Neutrophil (primary cell): Measurements from ENCODE around the gene TMEM59.
"Not testable (repeated sequence)": the region's sequence is repeated elsewhere in the genome, so short reads cannot be mapped to it uniquely, and the experiment has no call there.

Source experiments
- H3K27ac ChIP-seq: fragments of 200-600 bp; sonication (generic); 2 replicates; pipeline ENCODE4 v1.5.1; 2016; ENCODE audit warnings: mild to moderate bottlenecking, moderate library complexity
- H3K27me3 ChIP-seq: fragments of 200-600 bp; sonication (generic); 2 replicates; pipeline ENCODE4 v1.6.0; 2016; ENCODE audit warnings: mild to moderate bottlenecking
- H3K36me3 ChIP-seq: fragments of 200-600 bp; sonication (generic); 2 replicates; pipeline ENCODE4 v1.5.1; 2017
- H3K4me1 ChIP-seq, 2 experiments: fragments of 200-600 bp in 1 of 2; sonication (generic) in 1 of 2; 1 replicate in 1 of 2; 2 replicates in 1 of 2; pipeline versions ENCODE4 v1.5.1 to v1.6.1; 2013 to 2016; ENCODE audit warnings: low read depth in 1 of 2, low read length in 1 of 2, mild to moderate bottlenecking in 1 of 2, moderate library complexity in 1 of 2; ENCODE audit not compliant: control insufficient read depth in 1 of 2, insufficient read depth in 1 of 2
- H3K4me3 ChIP-seq, 2 experiments: fragments of 200-600 bp in 1 of 2; sonication (generic) in 1 of 2; 1 replicate in 1 of 2; 2 replicates in 1 of 2; pipeline ENCODE4 v1.5.1; 2013 to 2016; ENCODE audit warnings: low read depth in 1 of 2, low read length in 1 of 2, mild to moderate bottlenecking in 1 of 2, moderate library complexity in 1 of 2
- H3K9me3 ChIP-seq: fragments of 200-600 bp; sonication (generic); 2 replicates; pipeline ENCODE4 v1.5.1; 2016
- CTCF ChIP-seq: fragments of 200-600 bp; sonication (generic); IDR thresholded peaks from 2 replicates; pipeline ENCODE4 v1.5.1; 2016; ENCODE audit warnings: antibody characterized with exemption

The TMEM59 gene

DNA sequence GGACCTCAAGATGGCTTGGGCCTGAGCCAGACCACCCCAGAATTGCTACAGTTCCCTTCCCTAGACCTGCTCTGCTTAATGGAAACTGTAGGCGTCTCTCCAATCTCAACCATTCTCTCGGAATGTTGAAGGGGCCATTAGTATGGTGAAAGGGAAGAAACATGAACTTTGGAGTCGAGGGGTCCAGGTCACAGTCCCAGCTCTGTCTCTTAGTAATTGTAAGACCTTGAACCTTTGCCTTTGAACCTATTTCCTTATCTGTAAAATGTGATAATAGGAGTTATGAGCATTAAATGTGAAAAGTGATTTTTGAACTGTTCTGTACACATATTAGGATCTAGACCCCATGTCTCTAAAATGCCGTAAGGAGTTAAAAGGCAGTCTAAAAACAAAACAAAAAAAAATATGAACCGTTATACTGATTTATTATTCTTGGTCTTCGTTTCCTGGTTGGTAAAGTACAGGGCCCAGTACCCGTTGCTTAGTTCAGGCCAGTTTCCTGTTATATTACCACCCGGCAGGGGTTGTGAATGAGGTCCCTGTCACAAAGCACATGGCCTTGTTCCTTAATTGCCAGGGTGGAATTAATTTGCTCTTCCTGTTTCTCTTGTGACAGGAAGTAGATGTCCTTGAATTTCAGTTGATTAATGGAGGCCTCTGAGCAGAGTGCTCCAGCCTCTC is 42.7 kb upstream of the TMEM59 start:
- peaks cover 16 to 32% of the 10 kb centered on the region in 2 experiments for H3K4me1 ChIP-seq
- no peak overlapping the region for H3K4me3 ChIP-seq
- peak overlapping the region; percentile 30 for H3K27ac ChIP-seq
- H3K9me3 ChIP-seq: no peaks in the 10 kb centered on the region
- no peaks in the 10 kb centered on the region for H3K27me3 ChIP-seq
- no peak for TF ChIP-seq CTCF
- peaks cover 25% of the 10 kb centered on the region for H3K36me3 ChIP-seq

DNA sequence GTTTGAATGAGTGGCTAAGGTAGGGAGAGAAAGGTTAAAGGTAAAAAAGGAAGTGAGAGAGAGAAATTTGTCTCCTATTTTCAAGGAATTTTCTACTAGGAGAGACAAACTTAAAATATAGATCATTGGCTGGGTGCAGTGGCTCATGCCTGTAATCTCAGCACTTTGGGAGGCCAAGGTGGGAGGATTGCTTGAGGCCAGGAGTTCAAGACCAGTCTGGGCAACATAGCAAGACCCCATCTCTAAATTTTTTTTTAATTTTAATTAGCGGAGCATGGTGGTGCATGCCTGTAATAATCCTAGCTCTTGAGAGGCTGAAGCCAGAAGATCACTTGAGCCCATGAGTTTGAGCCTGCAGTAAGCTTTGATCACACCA is 41.7 kb upstream of the TMEM59 start:
- not testable (repeated sequence) for H3K9me3 ChIP-seq, H3K27ac ChIP-seq, H3K4me3 ChIP-seq, H3K27me3 ChIP-seq
- Histone ChIP-seq H3K4me1 (peaks cover 16 to 32% of the 10 kb centered on the region in 2 experiments), H3K36me3 (peaks cover 27% of the 10 kb centered on the region)

GRCh38 chr1:54094001-54094729 is 41.2 kb upstream of the TMEM59 start:
- Histone ChIP-seq H3K9me3 (no peaks in the 10 kb centered on the region), H3K4me3 (no peak overlapping the region), H3K36me3 (peaks cover 31% of the 10 kb centered on the region), H3K4me1 (peaks cover 16 to 28% of the 10 kb centered on the region in 2 experiments), H3K27ac (no peak overlapping the region), H3K27me3 (no peaks in the 10 kb centered on the region)
- TF ChIP-seq CTCF: no peak

DNA sequence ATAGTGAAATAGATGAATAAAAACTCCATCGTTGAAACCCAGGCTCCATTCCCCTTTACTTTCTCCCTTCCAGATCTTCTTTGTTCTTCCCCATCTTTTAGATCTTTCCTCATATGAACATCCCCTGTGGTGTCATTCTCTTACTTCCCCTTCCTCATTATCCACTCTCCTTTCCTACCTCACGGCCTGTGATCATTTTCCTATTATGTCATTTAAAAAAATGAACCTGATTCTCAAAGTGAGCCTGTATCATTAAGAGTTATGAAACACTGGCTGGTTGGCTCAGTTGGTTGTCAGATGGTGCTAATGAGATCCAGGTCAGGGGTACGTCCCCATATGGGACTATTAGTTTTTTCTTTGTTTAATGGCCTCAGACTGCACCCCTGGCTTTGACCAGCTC is 38.7 kb upstream of the TMEM59 start:
- Histone ChIP-seq H3K4me1 (peaks cover 16 to 25% of the 10 kb centered on the region in 2 experiments), H3K27me3 (no peaks in the 10 kb centered on the region), H3K36me3 (peaks cover 27% of the 10 kb centered on the region), H3K9me3 (no peaks in the 10 kb centered on the region), H3K4me3 (no peak overlapping the region), H3K27ac (no peak overlapping the region)
- TF ChIP-seq CTCF: no peak

DNA sequence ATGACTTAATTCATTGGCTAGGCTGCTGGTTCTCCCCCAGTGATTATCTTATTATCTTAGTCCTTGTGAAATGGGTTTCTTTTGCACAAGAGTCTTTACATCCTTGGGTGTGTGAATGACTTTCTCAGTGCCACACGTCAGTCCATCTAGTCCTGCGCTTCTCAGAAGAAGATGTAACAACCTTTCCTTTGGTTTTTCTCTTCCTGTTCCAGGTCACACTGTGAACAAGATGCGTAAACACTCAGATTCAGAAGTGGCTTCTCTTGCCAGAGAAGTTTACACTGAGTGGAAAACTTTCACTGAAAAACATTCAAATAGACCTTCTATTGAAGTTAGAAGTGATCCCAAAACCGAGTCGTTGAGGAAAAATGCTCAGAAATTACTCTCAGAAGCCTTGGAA is 35.4 kb upstream of the TMEM59 start:
- peaks cover 29% of the 10 kb centered on the region for H3K36me3 ChIP-seq
- H3K9me3 ChIP-seq: no peaks in the 10 kb centered on the region

More for the DNA sequence above, 35.4 kb upstream of the TMEM59 start:
- H3K27ac ChIP-seq: no peak overlapping the region
- no peak overlapping the region for H3K4me3 ChIP-seq
- no peak for TF ChIP-seq CTCF
- peaks cover 6 to 10% of the 10 kb centered on the region in 2 experiments for H3K4me1 ChIP-seq
- H3K27me3 ChIP-seq: no peaks in the 10 kb centered on the region
